GF-D8 (cell line): Measurements from ENCODE around the gene CKAP5.
A peak's percentile ranks its signal among the peaks of the same experiment; 100 is the strongest.

Experiments used
- DNase-seq: peaks from one replicate; lab custom pipeline; 2025; lab: John Stamatoyannopoulos, UW

The CKAP5 gene

DNA sequence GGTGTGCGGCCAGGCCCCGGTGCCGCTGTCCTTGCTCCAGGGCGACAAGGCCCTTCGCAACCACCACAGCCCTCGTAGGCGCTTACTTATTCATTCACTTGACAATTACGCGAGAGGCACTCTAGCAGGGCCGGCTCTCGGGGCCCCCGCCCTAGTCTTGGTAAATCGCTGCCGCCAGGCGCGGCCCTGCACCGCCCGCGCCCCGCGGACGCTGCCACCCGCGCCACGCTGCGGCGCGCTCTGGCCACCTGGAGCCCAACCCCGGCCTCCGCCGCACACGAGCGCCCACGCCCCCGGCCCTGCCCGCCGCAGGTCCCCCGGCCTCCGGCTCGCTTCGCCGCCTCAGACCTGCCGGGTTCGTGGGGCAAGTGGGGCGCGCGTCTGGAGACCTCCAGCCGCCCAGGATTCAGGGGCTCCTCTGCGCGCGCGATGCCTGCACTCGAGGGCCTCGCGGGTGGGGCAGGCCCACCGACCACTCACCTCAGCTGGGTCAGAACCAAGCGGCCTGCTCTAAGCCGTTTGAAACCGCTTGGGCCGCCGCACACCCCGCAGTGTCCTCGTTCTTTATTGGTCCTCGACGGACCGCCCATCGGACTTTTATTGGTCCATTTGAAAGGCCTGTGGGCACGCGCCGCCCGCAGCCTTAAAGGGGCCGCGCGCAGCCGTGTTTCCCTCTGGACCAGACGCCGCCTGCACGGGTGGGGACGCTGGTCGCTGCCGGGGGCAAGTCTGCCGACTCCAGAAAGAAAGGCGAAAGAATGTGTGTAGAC lies at the start of gene CKAP5:
TSS of gene CKAP5 (minus strand) at position 541 of the 770 bp plus-strand sequence. CDS start 25,049 bp downstream, outside the sequence.
- peak; percentile 43 for DNase-seq

DNA sequence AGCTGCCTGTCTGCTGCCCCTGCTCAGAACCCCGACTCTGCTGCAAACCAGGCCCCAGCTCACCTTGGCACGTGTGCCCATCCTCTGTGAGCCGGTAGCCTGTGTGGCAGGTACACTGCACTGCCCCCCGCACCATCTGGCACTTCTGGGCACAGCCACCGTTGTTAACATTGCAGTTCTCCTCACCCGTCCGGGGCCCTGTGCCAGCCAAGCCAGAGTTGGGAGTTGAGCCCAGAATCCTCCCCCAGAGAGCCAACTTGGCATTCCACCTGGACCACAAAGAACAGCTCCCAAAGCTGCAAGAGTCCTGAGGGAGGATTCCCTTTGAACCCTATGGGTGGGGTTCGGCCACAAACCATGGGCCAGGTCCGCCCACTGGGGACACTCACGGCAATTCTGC lies 49.7 kb upstream of the CKAP5 start:
- DNase-seq, result no peak

DNA sequence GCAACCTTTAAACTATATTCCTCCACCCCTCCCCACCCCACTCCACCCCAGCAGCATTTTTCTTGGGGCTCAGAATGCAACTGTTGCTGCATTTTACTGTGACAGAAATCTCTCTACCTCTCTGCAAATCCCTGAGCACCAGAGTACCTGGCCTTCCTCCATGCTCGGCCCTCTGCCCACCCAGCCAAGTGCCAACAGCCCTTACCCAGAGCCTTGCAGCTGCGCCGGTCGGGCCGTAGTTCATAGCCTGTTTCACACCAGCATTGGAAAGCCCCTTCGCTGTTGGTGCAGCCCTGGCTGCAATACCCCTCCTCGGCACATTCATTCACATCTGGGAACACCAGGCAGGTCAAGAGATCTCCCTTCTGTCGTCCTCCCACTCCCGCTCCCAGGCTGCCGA lies 48.9 kb upstream of the CKAP5 start:
- no peak for DNase-seq

DNA sequence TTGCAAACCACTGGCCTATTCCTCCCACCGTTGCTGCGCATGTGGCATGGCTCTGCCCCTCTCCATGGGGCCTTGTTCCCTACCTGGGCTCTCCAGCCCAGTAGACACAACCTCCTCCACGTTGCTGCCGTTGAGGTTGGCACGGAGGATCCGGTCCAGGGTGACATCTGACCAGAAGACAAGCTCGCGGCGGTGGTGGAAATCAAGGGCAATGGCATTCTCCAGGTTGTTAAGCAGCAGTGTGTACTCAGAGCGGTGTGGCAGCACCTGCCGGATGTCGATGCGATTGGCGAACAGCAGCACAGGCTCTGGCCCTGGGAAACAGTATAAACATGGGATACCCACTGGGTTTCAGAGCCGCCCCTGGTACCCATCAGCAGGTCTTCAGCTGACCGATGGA lies 48.4 kb upstream of the CKAP5 start:
- no peak for DNase-seq

DNA sequence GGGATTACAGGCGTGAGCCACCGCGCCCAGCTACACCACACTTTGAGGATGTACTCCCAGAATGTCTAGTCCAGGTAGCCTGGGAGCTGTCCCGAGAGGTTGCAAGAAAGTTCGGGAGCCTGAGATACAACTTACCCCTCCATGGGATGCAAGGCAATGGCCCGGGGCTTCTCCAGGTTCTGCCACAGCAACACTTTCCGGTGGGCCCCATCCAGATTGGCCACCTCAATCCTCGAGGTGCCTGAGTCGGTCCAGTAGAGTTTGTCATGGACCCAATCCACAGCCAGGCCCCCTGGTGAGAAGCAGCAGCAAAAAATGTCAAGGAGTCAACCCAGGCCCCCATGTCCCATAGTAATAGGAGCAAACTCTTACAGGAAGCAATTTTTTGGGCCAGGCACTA lies 46.8 kb upstream of the CKAP5 start:
- no peak for DNase-seq

DNA sequence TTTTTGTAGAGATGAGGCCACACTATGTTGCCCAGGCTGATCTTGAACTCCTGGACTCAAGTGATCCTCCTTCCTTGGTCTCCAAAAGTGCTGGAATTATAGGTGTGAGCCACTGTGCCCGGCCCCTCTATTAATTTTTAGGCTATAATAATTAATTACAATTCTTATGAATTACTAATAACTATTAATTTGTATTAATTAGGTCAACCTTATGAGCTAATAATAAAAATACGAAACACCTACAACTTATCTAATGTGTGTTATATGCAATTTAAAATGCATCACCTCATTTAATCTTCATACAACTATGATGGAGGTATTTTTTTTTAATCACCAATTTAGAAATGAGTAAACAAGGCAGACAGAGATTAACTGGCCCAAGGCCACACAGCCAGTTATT lies 46.0 kb upstream of the CKAP5 start:
- no peak for DNase-seq

DNA sequence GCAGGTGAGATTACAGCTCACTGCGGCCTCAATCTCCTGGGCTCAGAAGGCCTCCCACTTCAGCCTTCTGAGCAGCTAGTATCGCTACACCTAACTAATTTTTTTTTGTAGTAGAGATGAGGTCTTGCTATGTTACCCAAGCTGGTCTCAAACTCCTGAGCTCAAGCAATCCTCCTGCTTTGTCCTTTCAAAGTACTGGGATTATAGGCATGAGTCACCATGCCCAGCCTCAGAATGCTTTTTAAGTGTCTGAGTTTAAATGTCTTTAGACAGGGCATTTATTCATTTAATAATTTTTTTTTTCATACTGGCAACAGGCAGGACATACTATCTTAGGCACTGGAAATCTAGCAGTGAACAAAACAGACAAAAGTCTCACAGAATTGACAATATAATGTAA lies 44.6 kb upstream of the CKAP5 start:
- no peak for DNase-seq

DNA sequence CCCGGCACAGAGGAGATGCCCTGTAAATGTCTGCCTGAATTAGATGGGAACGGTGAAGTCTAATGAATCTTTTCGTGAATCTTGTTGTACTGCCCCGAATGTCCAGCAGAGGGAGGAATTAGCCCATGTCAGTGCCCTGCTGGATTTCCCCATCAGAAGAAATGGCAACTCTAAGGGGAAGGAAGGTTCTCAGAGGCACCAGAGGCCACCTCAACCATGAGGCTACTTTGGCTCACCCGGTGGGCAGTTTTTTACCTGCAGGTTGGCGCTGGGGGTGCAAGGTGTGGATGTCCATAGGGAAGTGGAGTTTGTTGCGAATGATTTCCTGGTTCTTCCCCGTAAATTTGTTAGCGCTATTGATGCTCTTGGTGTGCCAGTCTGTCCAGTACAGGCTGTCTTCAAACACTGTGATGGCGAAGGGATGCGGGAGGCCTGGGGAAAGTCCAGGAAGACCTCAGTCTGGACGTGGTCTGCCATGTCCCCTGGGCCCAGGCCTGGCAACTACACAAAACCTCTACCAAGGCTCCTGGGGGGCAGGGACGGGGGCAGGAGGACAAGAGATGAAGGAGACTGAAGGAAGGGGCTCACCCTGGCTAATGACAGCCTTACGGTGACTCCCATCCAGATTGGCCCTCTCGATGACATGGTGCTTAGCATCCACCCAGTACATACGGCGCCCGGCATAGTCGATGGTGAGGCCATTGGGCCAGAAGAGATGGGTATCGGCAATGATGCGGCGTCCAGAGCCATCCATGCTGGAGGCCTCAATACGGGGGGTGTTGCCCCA lies 43.8 kb upstream of the CKAP5 start:
- DNase-seq, result peak; percentile 11

DNA sequence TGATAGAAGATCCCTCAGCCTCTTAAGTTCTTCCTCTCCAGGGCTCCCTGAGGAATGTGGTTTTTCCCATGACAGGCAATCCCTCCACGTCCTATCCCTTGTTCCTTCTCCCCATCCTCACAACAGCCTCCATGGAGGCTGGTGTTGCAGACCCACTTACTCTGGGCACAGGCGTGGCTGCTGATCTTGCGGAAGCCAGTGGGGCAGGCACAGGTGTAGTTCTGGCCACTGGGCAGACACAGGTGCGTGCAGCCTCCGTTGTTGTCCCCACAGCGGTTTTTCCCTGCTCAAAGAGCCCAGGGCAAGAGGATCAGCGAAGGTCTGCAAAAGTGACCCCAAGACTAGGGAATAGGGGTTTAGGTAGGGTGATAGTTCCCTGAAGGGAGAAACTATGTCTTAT lies 43.2 kb upstream of the CKAP5 start:
- DNase-seq, result no peak

DNA sequence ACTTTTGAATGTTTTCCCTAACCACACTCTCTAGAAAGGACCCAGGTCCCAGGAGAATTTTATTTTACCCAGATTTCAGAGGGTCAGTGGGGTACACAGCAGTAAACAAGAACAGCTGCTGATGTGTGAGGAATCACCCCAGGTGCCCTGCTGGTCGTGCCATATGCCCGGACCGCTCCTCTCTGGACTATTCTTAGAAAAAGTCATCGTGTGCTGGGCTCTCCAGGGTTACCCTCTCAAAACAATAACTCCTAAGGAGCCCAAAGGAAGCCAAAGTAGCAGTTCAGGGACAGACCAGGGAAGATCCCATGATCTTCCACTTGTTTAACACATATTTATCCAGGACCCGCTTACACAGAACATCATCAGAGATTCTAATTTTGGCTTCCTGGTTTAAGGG lies 42.6 kb upstream of the CKAP5 start:
- DNase-seq, result no peak

DNA sequence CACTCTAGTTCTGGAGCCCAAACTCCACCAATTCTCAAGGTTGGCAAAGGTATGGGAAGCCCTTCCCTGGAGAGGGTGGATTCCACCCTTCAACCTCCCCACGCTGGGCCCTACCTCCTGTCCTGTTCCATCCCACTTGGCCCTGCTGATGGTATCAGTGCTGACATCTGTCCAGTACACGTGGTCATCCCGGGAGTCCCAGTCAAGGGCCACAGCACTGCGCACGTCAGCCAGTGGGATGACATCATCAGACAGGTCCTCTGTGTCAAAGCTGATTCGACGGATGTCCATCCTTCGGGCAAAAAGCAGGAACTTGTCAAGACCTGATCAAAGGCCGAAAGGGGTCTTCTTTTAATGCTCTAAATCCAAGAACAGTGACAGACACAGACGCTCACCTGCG lies 40.1 kb upstream of the CKAP5 start:
- DNase-seq, result no peak

DNA sequence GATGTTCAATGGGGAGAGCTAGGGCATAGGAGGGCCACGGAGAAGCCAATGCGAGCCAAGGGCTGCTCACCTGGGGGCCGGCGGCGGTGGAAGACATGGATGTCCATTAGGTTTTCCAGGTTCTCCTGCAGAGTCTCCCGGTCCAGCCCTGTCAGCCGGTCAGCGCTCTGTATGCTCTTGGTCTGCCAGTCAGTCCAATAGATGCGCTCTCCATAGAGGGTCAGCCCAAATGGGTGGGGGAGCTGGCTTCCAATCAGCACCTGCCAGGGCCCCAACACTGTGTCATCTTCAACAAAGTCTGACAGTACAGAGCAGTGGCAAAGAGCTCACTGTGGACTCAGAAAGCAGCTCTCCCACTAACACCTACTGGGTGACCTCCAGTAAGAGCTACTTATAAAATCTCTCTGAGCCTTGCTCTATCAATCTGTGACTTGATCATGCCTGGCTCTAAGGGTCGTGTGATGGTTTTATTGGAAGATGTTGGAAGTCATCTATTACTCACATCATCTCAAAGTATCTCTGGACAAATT lies 33.0 kb upstream of the CKAP5 start:
- DNase-seq, result no peak

DNA sequence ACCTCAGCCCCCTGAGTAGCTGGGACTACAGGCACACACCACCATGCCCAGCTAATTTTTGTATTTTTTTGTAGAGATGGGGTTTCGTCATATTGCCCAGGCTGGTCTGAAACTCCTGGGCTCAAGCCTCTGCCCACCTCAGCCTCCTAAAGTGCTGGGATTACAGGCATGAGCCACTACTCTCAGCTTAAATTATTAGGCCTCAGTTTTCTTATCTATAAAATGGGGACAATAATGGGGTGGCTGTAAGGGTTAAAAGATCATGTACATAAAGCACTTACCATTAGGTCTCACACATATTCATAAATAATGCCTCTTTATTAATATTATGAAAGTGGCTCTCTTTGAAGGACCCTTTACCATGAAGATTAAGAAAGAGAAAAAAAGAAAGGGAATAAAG lies 31.5 kb upstream of the CKAP5 start:
- DNase-seq, result no peak

DNA sequence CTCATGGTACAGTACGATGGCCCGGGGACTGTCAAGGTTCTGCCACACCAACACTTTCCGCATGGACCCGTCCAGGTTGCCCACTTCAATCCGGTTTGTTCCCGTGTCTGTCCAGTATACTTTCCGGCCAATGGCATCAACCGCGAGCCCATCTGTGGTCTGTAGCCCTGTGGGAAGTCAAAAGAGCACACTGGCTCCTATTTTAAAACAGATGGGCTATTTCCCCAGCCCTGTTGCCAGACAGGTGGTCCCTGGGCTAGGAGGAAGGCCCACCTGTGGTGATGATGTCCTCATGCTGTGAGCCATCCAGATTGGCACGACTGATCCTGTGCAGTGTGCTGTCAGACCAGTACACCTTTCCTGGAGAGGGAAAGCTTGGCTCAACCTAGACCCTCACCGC lies 30.4 kb upstream of the CKAP5 start:
- no peak for DNase-seq

DNA sequence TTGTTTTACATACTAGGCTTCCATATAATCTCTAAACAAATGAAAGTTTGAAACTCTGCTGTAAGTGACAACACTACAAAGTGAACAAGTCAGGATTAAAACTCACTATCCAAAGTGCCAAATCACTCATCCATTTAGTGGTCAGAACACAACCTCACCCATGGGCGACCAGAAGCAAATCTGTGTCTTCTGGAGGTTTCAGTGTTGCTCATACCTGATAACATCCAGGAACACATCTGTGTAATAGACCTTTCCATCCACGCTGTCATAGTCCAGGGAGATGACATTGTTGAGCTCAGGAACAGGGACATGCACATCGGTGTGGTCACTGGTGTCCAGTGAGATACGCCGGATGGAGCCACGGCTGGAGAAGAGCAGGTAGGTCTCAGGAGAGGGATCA lies 28.5 kb upstream of the CKAP5 start:
- DNase-seq, result no peak

DNA sequence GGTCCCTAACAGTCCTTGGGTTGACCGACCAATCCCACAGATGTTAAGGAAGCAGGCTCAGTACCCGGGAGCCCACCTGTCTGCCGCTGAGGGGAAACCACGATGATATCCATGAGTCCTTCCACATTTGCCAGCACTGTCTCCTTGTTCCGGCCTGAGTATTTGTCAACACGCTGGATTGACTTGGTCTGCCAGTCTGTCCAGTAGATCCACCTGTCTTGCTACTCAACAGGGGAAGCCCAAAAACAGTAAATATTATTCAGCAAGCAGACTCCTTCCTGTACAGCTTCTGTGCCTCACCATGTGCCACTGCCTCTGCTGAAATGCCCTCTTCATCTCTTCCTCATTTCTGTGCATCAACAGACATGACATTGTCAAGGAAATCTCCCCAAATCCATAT lies 22.8 kb upstream of the CKAP5 start:
- DNase-seq, result no peak

DNA sequence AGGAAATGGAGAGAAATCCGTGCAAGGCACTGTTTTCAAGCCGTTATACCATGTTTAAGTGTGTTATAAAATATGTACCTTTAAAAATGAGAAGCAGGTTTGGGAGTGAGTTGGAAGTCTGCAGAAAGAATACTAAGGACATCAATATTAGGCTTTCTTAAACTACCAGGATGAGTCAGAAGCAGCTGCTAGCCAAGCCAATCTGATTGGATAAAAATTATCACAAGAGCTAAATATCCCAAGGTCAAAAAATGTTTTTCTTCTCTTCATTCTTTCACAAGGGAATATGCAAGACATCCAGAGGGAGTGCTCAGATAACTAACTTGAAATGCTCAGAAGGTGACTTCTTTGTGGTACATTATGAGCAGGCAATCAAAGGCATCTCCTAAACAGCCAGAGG lies 19.3 kb upstream of the CKAP5 start:
- DNase-seq, result no peak

DNA sequence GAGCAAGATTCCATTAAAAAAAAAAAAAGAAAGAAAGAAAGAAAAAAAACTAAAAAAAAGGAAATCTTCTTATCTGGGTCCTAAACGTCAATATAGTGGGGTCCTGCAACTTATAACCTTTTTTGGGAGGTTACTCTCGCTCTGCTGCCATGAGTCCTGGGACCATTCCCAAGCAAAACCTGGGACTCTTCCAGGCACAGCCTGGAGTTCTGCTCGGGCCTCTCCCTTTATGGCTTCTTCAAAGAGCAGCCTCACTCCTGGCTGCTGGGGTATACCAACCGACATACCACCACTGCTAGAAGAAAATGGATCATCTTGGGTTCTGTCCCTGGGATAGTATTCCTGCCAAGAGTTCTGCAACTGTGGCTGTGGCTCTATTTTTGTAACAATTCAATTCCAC lies 14.1 kb upstream of the CKAP5 start:
- no peak for DNase-seq

DNA sequence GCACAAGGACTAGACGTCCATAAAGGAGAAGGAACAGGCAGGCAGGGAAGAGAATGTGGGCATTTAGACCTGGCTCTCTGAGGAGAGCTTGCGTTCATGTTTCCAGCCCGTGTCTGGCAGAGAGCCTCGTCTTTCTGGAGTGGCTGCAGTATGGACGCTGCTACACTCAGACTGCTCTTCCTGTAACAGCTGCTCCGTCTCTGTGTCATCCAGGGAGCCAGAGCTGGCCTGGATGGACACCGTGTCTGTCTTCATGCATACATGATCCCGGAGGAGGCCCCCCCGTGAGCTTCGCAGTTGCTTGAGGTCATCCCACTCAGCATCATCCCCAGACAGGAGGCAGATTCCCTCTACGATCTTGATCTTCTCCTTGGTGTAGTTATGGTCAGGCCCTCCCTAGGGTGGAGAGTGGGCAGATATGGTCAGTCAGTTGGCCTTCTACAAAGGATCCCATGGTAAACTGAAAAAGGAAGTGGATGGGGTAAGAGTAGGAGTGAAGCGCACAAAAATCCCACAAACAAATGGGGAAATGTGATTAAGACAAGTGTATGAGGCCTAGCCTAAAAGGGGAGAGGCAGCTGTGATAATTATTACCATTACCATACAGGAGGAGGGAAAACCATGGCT lies 13.0 kb upstream of the CKAP5 start:
- DNase-seq, result no peak

DNA sequence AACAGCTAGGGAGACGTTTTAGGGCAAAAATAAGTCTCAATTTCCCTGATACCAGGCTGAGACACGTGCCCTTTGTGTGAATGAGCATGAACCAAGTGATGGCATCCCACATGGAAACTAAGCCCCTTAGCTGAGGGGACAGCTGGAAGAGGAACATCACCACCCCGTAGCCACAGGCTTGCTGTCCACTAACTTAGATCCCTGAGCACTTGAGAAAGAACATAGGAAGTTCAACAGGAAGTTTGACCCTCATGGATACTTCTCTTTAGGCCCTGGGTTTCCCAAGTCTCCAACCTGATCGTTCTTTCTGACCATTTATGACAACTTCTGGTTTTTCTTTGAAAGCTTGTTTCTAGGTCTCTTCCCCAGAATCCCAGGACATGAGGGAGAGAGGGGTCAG lies 11.6 kb upstream of the CKAP5 start:
- no peak for DNase-seq

DNA sequence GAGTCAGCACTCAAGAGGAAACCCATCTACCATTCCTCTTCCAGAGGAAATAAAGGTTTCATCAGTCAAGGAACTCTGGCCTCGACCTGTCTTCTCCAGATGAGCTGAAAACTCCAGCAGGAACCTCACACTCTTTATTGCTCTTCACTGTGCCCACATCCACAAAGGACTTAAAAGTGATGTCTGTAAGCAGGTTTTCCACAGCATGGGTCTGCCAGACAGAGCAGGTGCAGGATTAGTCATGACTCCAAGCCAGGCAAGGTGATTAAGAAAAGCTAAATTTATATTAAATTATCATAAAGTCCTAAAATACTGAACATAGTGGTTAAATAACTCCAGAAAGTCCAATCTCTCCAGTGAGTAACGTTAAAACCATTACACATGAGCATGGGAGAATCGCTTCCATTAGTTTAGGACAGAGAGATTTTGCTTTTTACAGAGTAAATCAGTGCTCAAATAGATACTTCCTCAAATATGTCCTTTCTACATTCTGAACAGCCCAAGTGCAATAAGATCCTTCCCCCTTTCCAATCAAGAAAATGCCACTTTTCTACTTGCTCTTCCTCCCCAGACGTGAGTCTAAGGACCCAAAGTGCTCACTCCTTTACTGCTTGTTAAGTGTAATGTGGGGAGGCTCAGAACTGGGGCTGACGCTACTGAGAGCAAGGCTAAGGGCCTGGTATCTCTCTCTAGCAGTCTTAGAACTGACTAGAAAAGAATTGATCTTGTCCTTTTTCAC lies 10.7 kb upstream of the CKAP5 start:
- DNase-seq, result no peak

DNA sequence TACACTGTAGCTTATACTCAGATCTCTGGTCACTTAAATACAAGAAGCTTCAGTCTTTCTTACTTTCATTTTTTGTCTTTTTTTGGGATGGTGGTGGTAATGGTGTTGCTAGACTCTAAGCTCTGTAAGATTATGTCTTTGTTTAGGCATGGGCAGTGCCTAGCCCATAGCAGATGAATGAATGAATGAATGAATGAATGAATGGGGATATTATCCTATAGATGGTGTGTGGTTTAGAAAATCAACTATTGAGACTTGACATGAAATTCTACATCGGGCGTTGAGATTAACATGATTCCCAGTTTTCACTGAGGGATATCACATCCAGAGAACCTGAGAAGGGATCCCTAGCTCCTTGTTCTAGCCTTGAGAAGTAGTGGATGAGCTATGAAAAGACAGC lies 9.8 kb upstream of the CKAP5 start:
- no peak for DNase-seq
